ENCODE results near the gene MPV17L.
"Not testable (repeated sequence)": the region's sequence is repeated elsewhere in the genome, so short reads cannot be mapped to it uniquely, and the experiment has no call there.

The MPV17L gene

GRCh38 chr16:15395631-15396508, at the start of gene MPV17L:
Gene MPV17L, plus strand, starts transcription at chr16:15395754. Its CDS starts 144 bp downstream, at chr16:15395898.
- DNase-seq, result not testable (repeated sequence)

DNA sequence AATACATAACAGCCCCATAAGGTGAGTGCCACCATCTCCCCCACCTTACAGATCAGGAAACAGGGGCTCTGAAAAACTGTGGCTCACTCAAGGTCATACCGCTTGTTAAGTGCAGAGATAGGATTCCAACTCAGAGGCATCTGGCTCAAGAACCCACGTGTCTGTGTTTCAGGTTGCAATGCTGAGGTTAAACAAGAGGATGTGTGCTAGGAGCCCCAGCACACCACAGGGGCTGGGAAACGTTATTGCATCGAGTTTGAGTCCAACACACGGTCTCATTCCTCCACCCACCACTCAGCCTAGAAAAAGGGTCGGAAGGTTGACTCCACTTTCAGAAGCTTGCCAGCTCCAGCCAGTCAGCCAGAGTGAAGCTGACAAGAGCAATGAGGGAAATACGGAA, 46.8 kb upstream of the MPV17L start:
- DNase-seq, result not testable (repeated sequence)

DNA sequence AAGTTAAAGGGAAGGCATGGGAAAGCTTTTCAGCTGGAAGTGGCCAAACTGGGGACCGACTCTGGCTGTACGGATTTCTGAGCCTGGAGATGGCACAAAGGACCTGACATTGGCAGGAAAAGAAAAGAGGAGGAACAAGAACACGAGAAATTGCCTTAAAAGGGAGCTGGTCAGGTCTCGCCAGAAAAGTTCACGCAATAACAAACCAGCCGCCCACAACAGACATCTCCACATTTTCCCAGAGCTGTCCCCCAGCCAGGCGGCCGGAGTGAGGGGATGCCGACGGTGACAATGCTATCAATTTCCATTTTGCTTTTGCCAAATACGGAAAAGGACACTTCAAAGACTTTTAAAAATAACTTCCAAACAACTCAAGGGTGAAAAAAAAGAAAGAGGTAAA, 44.3 kb upstream of the MPV17L start:
- not testable (repeated sequence) for DNase-seq

DNA sequence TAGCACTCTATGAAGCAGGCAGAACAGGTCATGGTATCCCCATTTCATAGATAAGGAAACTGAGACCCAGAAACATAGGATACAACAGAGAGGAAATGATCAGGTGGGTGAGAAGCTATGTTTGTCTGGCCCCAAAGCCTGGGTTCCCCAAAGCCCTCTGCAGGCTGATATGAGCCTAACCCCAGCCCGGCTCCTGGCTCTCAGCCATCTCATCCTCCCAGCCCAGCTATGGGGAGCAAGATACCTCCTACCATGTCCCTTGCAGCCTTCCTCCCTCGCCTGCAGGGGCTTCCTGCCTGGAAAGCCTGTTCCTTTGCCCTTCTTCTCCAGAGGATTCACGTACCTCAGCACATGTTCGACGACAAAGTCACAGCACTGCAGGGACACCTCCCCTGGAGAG, 43.8 kb upstream of the MPV17L start:
- not testable (repeated sequence) for DNase-seq

DNA sequence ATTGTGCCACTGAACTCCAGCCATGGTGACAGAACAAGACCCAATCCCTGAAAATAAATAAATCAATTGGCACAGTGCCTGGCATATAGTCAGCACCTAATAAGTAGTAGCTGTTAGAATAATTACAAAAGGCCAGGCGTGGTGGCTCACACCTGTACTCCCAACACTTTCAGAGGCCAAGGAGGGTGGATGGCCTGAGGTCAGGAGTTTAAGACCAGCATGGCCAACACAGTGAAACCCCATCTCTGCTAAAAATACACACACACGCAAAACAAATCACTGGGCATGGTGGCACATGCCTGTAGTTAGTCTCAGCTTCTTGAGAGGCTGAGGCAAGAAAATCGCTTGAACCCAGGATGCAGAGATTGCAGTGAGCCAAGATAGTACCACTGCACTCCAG, 42.7 kb upstream of the MPV17L start:
- not testable (repeated sequence) for DNase-seq

GRCh38 chr16:15354846-15355245, 40.7 kb upstream of the MPV17L start:
- not testable (repeated sequence) for DNase-seq

DNA sequence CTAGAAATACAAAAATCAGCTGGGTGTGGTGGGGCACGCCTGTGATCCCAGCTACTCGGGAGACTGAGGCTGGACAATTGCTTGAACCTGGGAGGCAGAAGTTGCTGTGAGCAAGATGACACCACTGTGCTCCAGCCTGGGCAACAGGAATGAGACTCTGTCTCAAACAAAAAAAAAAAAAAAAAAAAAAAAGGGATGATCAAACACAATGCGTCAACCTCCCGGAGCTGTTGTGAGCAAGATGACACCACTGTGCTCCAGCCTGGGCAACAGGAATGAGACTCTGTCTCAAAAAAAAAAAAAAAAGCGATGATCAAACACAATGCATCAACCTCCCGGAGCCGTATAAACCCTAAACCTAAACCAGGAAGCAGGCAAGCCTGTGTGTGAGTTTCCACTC, 38.1 kb upstream of the MPV17L start:
- not testable (repeated sequence) for DNase-seq

GRCh38 chr16:15378194-15378593, 17.4 kb upstream of the MPV17L start, which contains the start of gene NPIPA5:
Gene NPIPA5, minus strand, starts transcription at chr16:15378294. Its CDS starts 0 bp downstream, at chr16:15378294.
- not testable (repeated sequence) for DNase-seq

DNA sequence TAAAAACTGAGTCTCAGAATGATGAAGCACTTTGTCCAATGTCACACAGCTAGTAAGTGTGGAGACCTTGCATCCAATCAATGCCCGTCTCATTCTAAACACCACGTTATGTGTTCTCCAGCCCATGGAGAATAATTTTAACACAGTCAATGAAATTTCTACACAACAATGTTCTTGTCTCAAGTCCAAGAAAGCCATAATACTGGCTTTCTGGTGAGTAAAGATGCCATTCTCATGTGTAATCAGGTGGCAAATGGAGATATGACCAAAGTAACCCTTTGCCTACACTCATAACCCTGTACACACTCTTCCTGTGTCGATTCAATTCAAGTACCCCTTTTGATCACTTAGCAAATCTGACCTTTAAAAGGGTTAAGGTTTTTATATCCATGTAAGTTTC, 12.7 kb upstream of the MPV17L start:
- DNase-seq, result not testable (repeated sequence)

DNA sequence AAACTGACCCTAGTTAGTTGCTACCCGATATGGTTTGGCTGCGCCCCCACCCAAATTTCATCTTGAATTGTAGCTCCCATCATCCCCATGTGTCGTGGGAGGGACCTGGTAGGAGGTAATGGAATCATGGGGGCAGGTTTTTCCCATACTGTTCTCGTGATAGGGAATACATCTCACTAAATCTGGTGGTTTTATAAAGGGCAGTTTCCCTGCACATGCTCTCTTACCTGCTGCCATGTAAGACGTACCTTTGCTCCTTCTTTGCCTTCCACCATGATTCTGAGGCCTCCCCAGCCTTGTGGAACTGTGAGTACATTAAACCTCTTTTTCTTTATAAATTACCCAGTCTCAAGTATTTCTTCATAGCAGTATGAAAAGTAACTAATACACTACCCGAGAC, 7.5 kb upstream of the MPV17L start:
- not testable (repeated sequence) for DNase-seq

DNA sequence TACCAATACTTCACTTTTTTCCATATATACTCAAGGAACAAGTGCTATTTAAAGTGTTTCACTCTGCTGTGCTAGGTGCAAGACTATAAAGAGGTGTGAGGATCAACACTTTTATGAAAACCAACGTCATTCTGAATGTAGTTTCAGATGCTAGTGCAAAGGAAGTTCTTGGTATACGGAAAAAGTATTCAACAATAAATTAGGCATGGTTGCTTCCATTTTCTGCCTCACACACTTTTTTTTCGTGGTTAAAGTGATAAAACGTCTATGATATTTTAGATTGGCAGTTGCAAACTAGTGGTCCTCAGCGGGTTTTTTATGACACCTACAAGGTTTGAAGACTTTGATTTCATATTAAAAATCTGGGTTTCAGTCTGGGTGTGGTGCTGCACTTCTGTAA, 5.6 kb upstream of the MPV17L start:
- DNase-seq, result not testable (repeated sequence)

GRCh38 chr16:15393025-15393424, 2.5 kb upstream of the MPV17L start:
- not testable (repeated sequence) for DNase-seq

DNA sequence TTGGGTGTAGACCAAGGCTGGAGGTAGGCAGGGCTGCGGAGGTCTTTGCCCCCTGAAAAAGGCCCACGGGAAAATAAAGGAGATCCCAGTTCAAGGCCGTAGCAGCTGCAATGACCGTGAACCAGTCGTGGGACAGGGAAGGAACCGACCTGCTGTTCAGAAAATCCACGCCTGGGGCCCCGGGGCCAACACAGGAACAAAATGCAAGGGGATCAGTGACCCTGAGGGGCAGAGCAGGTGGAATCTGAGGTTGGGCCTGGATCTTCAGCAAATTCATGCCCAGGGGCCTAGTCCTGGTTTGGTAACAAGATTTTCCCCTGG, 915 bp downstream of the MPV17L start:
- DNase-seq, result not testable (repeated sequence)

GRCh38 chr16:15396948-15397594, 1.5 kb downstream of the MPV17L start:
- no peak for DNase-seq

- no peak for DNase-seq
Observed at GRCh38 chr16:15398618-15399316, 3.2 kb downstream of the MPV17L start.

GRCh38 chr16:15399317-15399716, 3.8 kb downstream of the MPV17L start:
- DNase-seq, result no peak

DNA sequence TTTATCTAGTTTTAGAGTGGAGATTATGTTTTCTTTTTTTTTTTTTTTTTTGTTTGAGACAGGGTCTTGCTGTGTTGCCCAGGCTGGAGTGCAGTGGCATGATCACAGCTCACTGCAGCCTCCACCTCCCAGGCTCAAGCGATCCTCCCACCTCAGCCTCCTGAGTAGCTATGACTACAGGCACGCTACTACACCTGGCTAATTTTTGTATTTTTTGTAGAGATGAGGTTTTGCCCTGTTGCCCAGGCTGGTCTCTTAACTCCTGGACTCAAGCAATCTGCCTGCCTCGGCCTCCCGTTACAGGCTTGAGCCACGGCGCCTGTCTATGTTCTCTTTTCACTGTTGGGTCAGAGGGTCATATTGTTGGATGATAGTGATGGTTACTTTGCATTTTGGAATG, 4.8 kb downstream of the MPV17L start:
- not testable (repeated sequence) for DNase-seq

DNA sequence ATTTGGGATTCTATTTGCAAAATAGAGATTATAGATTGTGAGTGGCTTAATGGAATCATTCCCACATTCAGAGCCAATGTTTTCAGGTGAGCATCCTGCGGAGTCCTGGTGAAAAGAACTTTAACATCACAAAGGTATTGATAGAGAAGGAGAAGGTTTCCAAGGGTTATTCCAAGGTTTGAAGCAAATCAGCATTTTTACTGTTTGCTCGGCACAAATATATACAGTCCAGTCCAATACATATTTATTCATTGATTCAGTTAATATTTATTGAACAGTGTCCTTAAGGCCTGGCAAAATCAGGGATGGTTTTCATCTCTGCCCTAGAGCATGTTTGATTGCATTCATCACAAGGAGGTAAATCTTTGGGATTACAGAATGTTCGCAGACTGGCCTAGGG, 6.4 kb downstream of the MPV17L start:
- DNase-seq, result no peak

DNA sequence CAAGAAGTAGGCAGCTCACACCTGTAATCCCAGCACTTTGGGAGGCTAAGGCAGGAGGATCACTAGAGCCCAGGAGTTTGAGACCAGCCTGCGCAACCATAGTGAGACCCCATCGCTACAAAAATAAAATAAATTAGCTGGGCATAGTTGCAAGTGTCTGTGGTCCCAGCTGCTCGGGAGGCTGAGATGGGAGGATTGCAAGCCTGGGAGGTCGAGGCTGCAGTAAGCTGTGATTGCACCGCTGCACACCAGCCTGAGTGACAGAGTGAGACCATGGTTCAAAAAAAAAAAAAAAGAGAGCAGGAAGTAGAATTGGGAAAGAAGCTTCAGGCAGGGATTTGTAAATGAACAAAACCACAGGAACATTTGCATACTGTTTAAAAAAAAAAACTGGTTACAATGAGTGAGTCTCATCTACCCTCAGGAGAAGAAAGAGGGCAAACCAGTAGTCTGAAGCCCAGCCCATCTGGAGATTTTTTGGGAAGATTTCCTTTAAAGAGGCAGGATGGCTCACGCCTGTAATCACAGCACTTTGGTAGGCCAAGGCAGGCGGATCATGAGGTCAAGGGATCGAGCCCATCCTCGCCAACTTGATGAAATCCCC, 7.9 kb downstream of the MPV17L start:
- no peak for DNase-seq

DNA sequence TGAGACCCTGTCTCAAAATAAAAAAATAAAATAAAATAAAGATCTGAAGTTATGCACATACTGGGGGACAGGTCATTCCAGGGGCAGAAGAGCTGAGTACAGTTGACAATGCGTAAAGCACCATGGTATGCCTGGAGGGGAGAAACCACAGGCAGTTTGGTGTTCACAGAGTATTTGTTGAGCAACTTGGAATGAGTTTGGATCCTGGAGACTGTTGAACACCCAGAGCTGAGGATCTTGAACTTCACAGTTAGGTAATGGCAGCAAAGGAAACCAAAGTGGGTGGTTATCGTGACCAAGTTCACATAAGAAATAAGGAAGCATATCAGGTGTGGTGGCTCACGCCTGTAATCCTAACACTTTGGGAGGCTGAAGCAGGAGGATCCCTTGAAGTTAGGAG, 8.5 kb downstream of the MPV17L start:
- not testable (repeated sequence) for DNase-seq

DNA sequence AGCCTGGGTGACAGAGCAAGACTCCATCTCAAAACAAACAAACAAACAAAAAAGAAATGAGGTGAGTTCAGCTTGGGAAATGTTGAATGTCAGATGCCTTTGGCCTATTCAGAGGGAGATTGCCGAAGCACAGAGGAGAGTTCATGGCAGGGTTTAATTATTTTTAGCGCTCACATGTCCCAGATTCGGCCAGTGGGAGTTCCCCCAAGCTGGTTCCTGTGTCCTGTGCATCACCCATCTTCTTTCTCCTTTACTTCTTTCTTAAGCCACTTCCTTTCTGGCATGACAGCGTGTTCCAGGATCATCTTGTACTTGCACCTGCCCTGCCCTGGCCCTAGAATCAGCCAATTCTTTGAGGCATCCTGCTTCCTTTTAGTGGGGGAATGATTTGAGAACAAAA, 9.2 kb downstream of the MPV17L start:
- no peak for DNase-seq

DNA sequence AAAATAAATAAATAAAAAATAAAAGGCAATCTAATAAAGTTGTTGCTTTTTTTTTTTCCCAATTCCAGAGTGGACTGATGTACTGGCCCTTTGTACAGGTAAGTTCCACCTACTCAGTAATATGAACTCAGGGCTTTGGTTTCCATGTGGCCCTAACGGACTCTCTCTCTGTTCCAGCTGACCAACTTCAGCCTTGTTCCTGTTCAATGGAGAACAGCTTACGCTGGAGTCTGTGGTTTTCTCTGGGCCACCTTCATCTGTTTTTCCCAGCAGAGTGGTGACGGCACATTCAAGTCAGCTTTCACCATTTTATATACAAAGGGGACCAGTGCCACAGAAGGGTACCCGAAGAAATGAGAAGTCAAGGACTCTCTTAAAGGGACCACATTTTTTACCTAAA, 12.2 kb downstream of the MPV17L start:
- not testable (repeated sequence) for DNase-seq

DNA sequence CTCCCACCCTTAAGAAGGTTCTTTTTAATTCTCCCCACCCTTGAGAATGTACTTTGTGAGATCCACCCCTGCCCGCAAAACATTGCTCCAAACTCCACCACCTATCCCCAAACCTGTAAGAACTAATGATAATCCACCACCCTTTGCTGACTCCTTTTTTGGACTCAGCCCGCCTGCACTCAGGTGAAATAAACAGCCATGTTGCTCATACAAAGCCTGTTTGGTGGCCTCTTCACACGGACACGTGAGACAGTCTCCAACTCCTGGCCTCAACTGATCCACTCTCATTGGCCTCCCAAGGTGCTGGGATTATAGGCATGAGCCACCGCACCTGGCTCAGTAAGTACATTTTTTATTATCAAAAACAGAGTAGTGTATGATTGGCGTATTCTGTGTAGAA, 13.9 kb downstream of the MPV17L start:
- DNase-seq, result not testable (repeated sequence)

Measured in NCI-H2107 (cell line).